Measurements from ENCODE around the gene STK33. TPM values are rescaled to one million over a fixed set of nuclear protein-coding genes. Genes with fewer than 3 reads are reported as not detected.

STK33 gene
- total and polyA plus RNA-seq, 2 donors (not counting 1 experiment from before 2014, with no cell fraction given), result 1.7 to 3.3 TPM

DNA sequence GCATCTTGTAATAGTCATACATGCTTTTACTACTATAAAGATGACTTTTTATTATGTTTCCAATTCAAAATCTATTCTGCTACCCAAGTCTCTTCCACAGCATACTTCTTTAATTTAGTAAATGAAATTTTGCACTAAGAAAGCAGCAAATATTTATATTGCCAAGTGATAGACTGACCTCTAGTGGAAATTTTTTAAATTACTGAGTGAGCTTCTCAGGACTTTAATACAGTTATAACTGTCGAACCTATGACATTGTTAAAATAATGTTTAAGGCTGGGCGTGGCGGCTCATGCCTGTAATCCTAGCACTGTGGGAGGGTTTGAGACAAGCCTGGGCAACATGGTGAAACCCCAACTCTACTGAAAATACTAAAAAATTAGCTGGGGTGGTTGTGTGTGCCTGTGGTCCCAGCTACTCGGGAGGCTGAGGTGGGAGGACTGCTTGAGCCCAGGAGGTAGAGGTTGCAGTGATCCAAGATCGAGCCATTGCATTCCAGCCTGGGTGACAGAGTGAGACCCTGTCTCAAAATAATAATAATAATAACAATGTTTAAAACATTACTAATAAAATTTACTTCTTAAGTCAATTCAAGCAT, 27.3 kb downstream of the STK33 start:
- DNase-seq (ENCODE audit: low read depth in 2 of 2), result peak; percentile 34 to 73
- Histone ChIP-seq H3K27ac (ENCODE audit: insufficient read depth, low read length) (no peak overlapping the region), H3K4me2 (ENCODE audit: extremely low read depth, insufficient read depth, low read length) (no peak overlapping the region), H3K79me2 (ENCODE audit: control insufficient read depth, insufficient read depth, low read length) (no peaks in the 10 kb centered on the region), H3K4me1 (ENCODE audit: control insufficient read depth, extremely low read depth, insufficient read depth, low read length) (no peaks in the 10 kb centered on the region), H3K9ac (ENCODE audit: insufficient read depth, low read length) (no peak overlapping the region), H4K20me1 (ENCODE audit: control insufficient read depth, extremely low read depth, insufficient read depth, low read length) (no peaks in the 10 kb centered on the region), H3K4me3 (replicated peaks in 1 of 4; ENCODE audit: control extremely low read depth in 1 of 4, insufficient read depth in 1 of 4, low read depth in 3 of 4, low read length in 4 of 4) (no peak overlapping the region), H3K36me3 (ENCODE audit: control insufficient read depth, insufficient read depth, low read length) (no peaks in the 10 kb centered on the region), H2AFZ (ENCODE audit: low read length) (no peak overlapping the region), H3K27me3 (ENCODE audit: control insufficient read depth, insufficient read depth, low read length) (peaks cover 2% of the 10 kb centered on the region), H3K9me3 (ENCODE audit: control insufficient read depth, insufficient read depth, low read depth, low read length) (no peaks in the 10 kb centered on the region)
- TF ChIP-seq, protein P1, sequence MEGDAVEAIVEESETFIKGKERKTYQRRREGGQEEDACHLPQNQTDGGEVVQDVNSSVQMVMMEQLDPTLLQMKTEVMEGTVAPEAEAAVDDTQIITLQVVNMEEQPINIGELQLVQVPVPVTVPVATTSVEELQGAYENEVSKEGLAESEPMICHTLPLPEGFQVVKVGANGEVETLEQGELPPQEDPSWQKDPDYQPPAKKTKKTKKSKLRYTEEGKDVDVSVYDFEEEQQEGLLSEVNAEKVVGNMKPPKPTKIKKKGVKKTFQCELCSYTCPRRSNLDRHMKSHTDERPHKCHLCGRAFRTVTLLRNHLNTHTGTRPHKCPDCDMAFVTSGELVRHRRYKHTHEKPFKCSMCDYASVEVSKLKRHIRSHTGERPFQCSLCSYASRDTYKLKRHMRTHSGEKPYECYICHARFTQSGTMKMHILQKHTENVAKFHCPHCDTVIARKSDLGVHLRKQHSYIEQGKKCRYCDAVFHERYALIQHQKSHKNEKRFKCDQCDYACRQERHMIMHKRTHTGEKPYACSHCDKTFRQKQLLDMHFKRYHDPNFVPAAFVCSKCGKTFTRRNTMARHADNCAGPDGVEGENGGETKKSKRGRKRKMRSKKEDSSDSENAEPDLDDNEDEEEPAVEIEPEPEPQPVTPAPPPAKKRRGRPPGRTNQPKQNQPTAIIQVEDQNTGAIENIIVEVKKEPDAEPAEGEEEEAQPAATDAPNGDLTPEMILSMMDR (conservative IDR thresholded peaks at IDR 0.05 in 1 of 2, IDR thresholded peaks at IDR 0.05 in 1 of 2; ENCODE audit: low read depth in 1 of 2, low read length in 2 of 2), result peak in 1 of 2 donors; percentile 47
- TF ChIP-seq EZH2 (IDR thresholded peaks at IDR 0.05; ENCODE audit: low read length, missing control alignments), result no peak

DNA sequence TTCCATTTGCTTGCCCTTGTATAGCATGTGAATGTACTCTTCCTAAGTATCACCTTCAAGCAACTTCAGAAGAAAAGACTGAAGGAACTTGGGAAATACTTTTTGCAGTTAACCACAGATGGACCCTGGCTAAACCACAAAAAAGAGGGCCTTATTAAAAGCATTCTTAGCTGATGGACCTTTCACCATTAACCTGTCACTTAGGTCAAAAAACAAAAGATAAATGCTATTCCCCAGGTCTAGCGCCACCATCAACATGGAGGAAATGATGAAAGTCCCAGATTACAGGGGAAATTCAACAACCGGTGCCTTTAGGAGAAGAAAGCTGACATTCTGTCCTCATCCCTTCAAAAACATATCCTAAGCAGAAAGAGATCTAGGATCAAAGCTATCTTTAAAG, 29.5 kb downstream of the STK33 start:
- H3K4me1 ChIP-seq (ENCODE audit: control insufficient read depth, extremely low read depth, insufficient read depth, low read length), result no peaks in the 10 kb centered on the region
- H2AFZ ChIP-seq (ENCODE audit: low read length), result no peak overlapping the region
- H4K20me1 ChIP-seq (ENCODE audit: control insufficient read depth, extremely low read depth, insufficient read depth, low read length), result no peaks in the 10 kb centered on the region
- no peak overlapping the region for H3K4me2 ChIP-seq (ENCODE audit: extremely low read depth, insufficient read depth, low read length)
- no peaks in the 10 kb centered on the region for H3K36me3 ChIP-seq (ENCODE audit: control insufficient read depth, insufficient read depth, low read length)
- no peak overlapping the region for H3K4me3 ChIP-seq (replicated peaks in 1 of 4; ENCODE audit: control extremely low read depth in 1 of 4, insufficient read depth in 1 of 4, low read depth in 3 of 4, low read length in 4 of 4)
- no peak overlapping the region for H3K9ac ChIP-seq (ENCODE audit: insufficient read depth, low read length)
- H3K9me3 ChIP-seq (ENCODE audit: control insufficient read depth, insufficient read depth, low read depth, low read length), result no peaks in the 10 kb centered on the region
- no peaks in the 10 kb centered on the region for H3K79me2 ChIP-seq (ENCODE audit: control insufficient read depth, insufficient read depth, low read length)
- TF ChIP-seq, protein P1 (conservative IDR thresholded peaks at IDR 0.05 in 1 of 2, IDR thresholded peaks at IDR 0.05 in 1 of 2; ENCODE audit: low read depth in 1 of 2, low read length in 2 of 2), result no peak
- no peak for TF ChIP-seq EZH2 (IDR thresholded peaks at IDR 0.05; ENCODE audit: low read length, missing control alignments)
- peaks cover 4% of the 10 kb centered on the region for H3K27me3 ChIP-seq (ENCODE audit: control insufficient read depth, insufficient read depth, low read length)
- no peak overlapping the region for H3K27ac ChIP-seq (ENCODE audit: insufficient read depth, low read length)
- no peak for DNase-seq (ENCODE audit: low read depth in 2 of 2)

GRCh38 chr11:8561461-8561860, 32.6 kb downstream of the STK33 start:
- TF ChIP-seq EZH2 (IDR thresholded peaks at IDR 0.05; ENCODE audit: low read length, missing control alignments), result no peak
- TF ChIP-seq, protein P1 (conservative IDR thresholded peaks at IDR 0.05 in 1 of 2, IDR thresholded peaks at IDR 0.05 in 1 of 2; ENCODE audit: low read depth in 1 of 2, low read length in 2 of 2), result no peak
- H2AFZ ChIP-seq (ENCODE audit: low read length), result no peak overlapping the region
- no peaks in the 10 kb centered on the region for H4K20me1 ChIP-seq (ENCODE audit: control insufficient read depth, extremely low read depth, insufficient read depth, low read length)
- no peaks in the 10 kb centered on the region for H3K9me3 ChIP-seq (ENCODE audit: control insufficient read depth, insufficient read depth, low read depth, low read length)
- H3K4me1 ChIP-seq (ENCODE audit: control insufficient read depth, extremely low read depth, insufficient read depth, low read length), result no peaks in the 10 kb centered on the region
- H3K4me3 ChIP-seq (replicated peaks in 1 of 4; ENCODE audit: control extremely low read depth in 1 of 4, insufficient read depth in 1 of 4, low read depth in 3 of 4, low read length in 4 of 4), result no peak overlapping the region
- H3K27me3 ChIP-seq (ENCODE audit: control insufficient read depth, insufficient read depth, low read length), result peaks cover 4% of the 10 kb centered on the region
- no peaks in the 10 kb centered on the region for H3K79me2 ChIP-seq (ENCODE audit: control insufficient read depth, insufficient read depth, low read length)
- H3K4me2 ChIP-seq (ENCODE audit: extremely low read depth, insufficient read depth, low read length), result no peak overlapping the region
- H3K27ac ChIP-seq (ENCODE audit: insufficient read depth, low read length), result no peak overlapping the region
- no peak overlapping the region for H3K9ac ChIP-seq (ENCODE audit: insufficient read depth, low read length)
- DNase-seq (ENCODE audit: low read depth in 2 of 2), result no peak
- H3K36me3 ChIP-seq (ENCODE audit: control insufficient read depth, insufficient read depth, low read length), result no peaks in the 10 kb centered on the region
